HG02678 (cell line): ENCODE data around the gene RAD9A.

Experiments
- ATAC-seq: cut with Tn5 transposase; IDR thresholded peaks from one replicate; pipeline ENCODE4 v1.9.1; 2021; ENCODE audit warnings: mild to moderate bottlenecking, moderate library complexity; ENCODE audit not compliant: unreplicated experiment

The RAD9A gene

GRCh38 chr11:67356864-67357561 is 34.8 kb upstream of the RAD9A start:
- no peak for ATAC-seq

GRCh38 chr11:67357831-67358670 is 33.7 kb upstream of the RAD9A start:
- no peak for ATAC-seq

GRCh38 chr11:67364169-67364568 is 27.6 kb upstream of the RAD9A start:
- ATAC-seq: no peak

GRCh38 chr11:67364783-67365722 is 26.7 kb upstream of the RAD9A start:
- ATAC-seq: no peak

- no peak for ATAC-seq
Measured at GRCh38 chr11:67365736-67366444, 25.9 kb upstream of the RAD9A start.

- ATAC-seq: no peak
Measured at GRCh38 chr11:67366546-67366945, 25.2 kb upstream of the RAD9A start.

- no peak for ATAC-seq
Measured at GRCh38 chr11:67366961-67367760, 24.6 kb upstream of the RAD9A start.

GRCh38 chr11:67367761-67368227 is 24.0 kb upstream of the RAD9A start:
- no peak for ATAC-seq

GRCh38 chr11:67368621-67369020 is 23.2 kb upstream of the RAD9A start:
- ATAC-seq: peak; percentile 35

- ATAC-seq: no peak
Measured at GRCh38 chr11:67369275-67369674, 22.5 kb upstream of the RAD9A start.

- ATAC-seq: no peak
Measured at GRCh38 chr11:67369801-67370284, 21.9 kb upstream of the RAD9A start.

- ATAC-seq: no peak
Measured at GRCh38 chr11:67370351-67371076, 21.3 kb upstream of the RAD9A start.

- ATAC-seq: no peak
Measured at GRCh38 chr11:67371189-67371910, 20.4 kb upstream of the RAD9A start.

GRCh38 chr11:67371911-67372320 is 19.9 kb upstream of the RAD9A start:
- no peak for ATAC-seq

GRCh38 chr11:67372321-67372992 is 19.3 kb upstream of the RAD9A start:
- peak; percentile 38 for ATAC-seq

- peak; percentile 12 for ATAC-seq
Measured at GRCh38 chr11:67372993-67373647, 18.7 kb upstream of the RAD9A start, which contains the start of gene CLCF1. Gene CLCF1 (minus strand): TSS chr11:67373598. CDS start chr11:67373539, 59 bp downstream.
